OCI-LY7 (cell line): Measurements from ENCODE around the gene TNIK. TPM values are rescaled to one million over a fixed set of nuclear protein-coding genes. Genes with fewer than 3 reads are reported as not detected.
A peak's percentile ranks its signal among the peaks of the same experiment; 100 is the strongest.

Source experiments
- BruUV-seq: library from RNA; stranded (reverse); fragments of 400-500 nt; replicated peaks from 2 replicates; lab custom pipeline; 2021; lab: Mats Ljungman, UMichigan
- CTCF ChIA-PET: fragments of 300-600 bp; sonication (Branson Sonifier 250); formaldehyde crosslinking; loops from one replicate; lab custom pipeline; 2022; ENCODE audit warnings: antibody characterized with exemption; ENCODE audit not compliant: unreplicated experiment; lab: Charles Lee
- POLR2A ChIA-PET: fragments of 300-600 bp; sonication (Branson Sonifier 250); formaldehyde crosslinking; loops from one replicate; lab custom pipeline; 2022; ENCODE audit warnings: antibody characterized with exemption; lab: Charles Lee
- DNase-seq: peaks from one replicate; pipeline ENCODE4 v3.0.0-alpha.2; 2015; ENCODE audit warnings: low spot score
- H2AFZ ChIP-seq: fragments of 200-600 bp; sonication (generic), shearing (Covaris generic); 2 replicates; pipeline ENCODE4 v1.6.1; 2014; ENCODE audit warnings: mild to moderate bottlenecking, antibody characterized with exemption, low read length, moderate library complexity
- H3K27ac ChIP-seq: fragments of 200-600 bp; sonication (generic); 2 replicates; pipeline ENCODE4 v1.5.1; 2014; ENCODE audit warnings: mixed run types, low read depth, mild to moderate bottlenecking, moderate library complexity, low read length, inconsistent platforms; ENCODE audit not compliant: poor library complexity, severe bottlenecking
- H3K36me3 ChIP-seq: fragments of 200-600 bp; sonication (generic); 2 replicates; pipeline ENCODE4 v1.6.1; 2014; ENCODE audit warnings: mild to moderate bottlenecking, antibody characterized with exemption, low read length, moderate library complexity, mixed read lengths; ENCODE audit not compliant: insufficient read depth
- H3K4me1 ChIP-seq: fragments of 200-600 bp; sonication (generic); 2 replicates; pipeline ENCODE4 v1.5.1; 2014; ENCODE audit warnings: mild to moderate bottlenecking, low read length; ENCODE audit not compliant: insufficient read depth, poor library complexity, severe bottlenecking
- H3K4me2 ChIP-seq: fragments of 200-600 bp; sonication (generic); 2 replicates; pipeline ENCODE4 v1.6.1; 2014; ENCODE audit warnings: mild to moderate bottlenecking, low read length
- H3K4me3 ChIP-seq: fragments of 200-600 bp; sonication (generic); 2 replicates; pipeline ENCODE4 v1.5.1; 2014; ENCODE audit warnings: mild to moderate bottlenecking, low read depth, low read length; ENCODE audit not compliant: poor library complexity, severe bottlenecking
- H3K79me2 ChIP-seq: fragments of 200-600 bp; sonication (generic); 2 replicates; pipeline ENCODE4 v1.6.1; 2016; ENCODE audit warnings: low read depth, mild to moderate bottlenecking, low read length, moderate library complexity, mixed read lengths; ENCODE audit not compliant: insufficient read depth
- H3K9me2 ChIP-seq: fragments of 200-600 bp; sonication (generic); 2 replicates; pipeline ENCODE4 v1.6.1; 2016; ENCODE audit warnings: mild to moderate bottlenecking, low read length, mixed read lengths; ENCODE audit not compliant: insufficient read depth
- H3K9me3 ChIP-seq: fragments of 200-600 bp; sonication (generic); 2 replicates; pipeline ENCODE4 v1.6.1; 2014; ENCODE audit warnings: mild to moderate bottlenecking, mixed run types, low read length, mixed read lengths
- H4K20me1 ChIP-seq: fragments of 200-600 bp; sonication (generic); 2 replicates; pipeline ENCODE4 v1.6.1; 2014; ENCODE audit warnings: mild to moderate bottlenecking, antibody characterized with exemption, low read length, moderate library complexity, mixed read lengths; ENCODE audit not compliant: insufficient read depth
- EZH2phosphoT487 ChIP-seq: fragments of 200-600 bp; sonication (generic); IDR thresholded peaks from 2 replicates; pipeline ENCODE4 v1.6.1; 2018; ENCODE audit warnings: low read depth, borderline replicate concordance, mild to moderate bottlenecking, mixed run types, antibody characterized with exemption, low read length, moderate library complexity, mixed read lengths
- intact Hi-C: fragments of 100-400 bp; cut with micrococcal nuclease; formaldehyde crosslinking; loops from one replicate; pipeline ENCODE4 v1.10.0; 2022; ENCODE audit not compliant: unreplicated experiment
- total RNA-seq, 2 experiments: library from RNA; depleted of rRNA in 1 of 2; stranded (reverse); fragments of >200 nt in 1 of 2; shearing (Covaris generic) in 1 of 2; gene quantifications; 2 replicates each; pipeline ENCODE4 v1.2.3, GENCODE V29; 2014 to 2022
- TF ChIP-seq, protein P1 (sequence below): fragments of 200-600 bp; sonication (generic); conservative IDR thresholded peaks from 2 replicates; pipeline ENCODE4 v1.5.1; 2014; ENCODE audit warnings: mild to moderate bottlenecking, antibody characterized with exemption, low read length, moderate library complexity, mixed read lengths

TNIK gene
- total RNA-seq, 2 experiments from 2014 or later = not detected

DNA sequence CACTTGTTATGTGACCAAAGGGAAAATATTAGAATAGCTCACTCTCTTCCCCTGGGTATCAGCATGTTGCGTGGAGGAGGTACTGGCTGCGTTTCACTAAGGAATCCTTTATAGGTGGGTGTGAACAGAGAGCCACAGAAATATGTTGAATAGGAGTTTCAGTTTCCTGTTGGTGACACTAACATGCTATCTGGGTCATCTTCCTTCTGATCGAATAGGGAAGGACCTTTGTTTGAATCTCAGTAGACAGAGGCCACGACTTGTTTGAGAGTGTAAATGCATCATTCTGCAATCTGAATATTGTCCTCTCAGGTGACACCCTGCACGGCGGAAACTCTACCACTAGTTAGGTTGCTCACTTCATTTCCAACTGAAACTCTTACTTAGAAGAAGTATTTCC lies 275.8 kb downstream of the TNIK start:
- intact Hi-C loops = no loop called here
- H4K20me1 ChIP-seq = no peaks in the 10 kb centered on the region
- CTCF ChIA-PET = no interaction called here

DNA sequence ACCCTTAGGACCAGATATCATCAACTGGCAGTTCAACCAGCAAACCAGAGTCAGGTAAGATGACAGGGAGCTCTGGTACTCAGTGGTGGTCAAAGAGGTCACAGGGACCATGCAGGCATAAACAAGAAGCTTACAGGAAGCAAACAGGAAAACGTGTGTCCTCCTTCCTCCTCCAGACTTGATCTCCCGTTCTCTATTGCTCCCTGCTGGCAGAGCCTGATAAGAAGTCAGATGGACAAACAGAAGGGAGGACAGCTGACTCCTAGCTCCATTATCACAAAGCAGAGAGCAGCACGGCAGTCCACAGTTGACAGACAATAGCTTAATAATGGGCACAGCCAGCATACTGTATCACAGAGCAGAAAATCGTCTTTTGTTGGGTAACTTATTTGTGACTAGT lies 277.2 kb downstream of the TNIK start:
- intact Hi-C loops = no loop called here

More for the DNA sequence above, 275.8 kb downstream of the TNIK start:
- no peaks in the 10 kb centered on the region for H3K9me3 ChIP-seq
- H3K27ac ChIP-seq = no peak overlapping the region
- no peak overlapping the region for H3K4me2 ChIP-seq
- no peak overlapping the region; the same call in 1 of the 2 replicates for H2AFZ ChIP-seq
- H3K9me2 ChIP-seq = no peaks in the 10 kb centered on the region
- no peak overlapping the region for H3K4me3 ChIP-seq
- POLR2A ChIA-PET = no interaction called here
- no peak for TF ChIP-seq EZH2phosphoT487
- TF ChIP-seq, protein P1, sequence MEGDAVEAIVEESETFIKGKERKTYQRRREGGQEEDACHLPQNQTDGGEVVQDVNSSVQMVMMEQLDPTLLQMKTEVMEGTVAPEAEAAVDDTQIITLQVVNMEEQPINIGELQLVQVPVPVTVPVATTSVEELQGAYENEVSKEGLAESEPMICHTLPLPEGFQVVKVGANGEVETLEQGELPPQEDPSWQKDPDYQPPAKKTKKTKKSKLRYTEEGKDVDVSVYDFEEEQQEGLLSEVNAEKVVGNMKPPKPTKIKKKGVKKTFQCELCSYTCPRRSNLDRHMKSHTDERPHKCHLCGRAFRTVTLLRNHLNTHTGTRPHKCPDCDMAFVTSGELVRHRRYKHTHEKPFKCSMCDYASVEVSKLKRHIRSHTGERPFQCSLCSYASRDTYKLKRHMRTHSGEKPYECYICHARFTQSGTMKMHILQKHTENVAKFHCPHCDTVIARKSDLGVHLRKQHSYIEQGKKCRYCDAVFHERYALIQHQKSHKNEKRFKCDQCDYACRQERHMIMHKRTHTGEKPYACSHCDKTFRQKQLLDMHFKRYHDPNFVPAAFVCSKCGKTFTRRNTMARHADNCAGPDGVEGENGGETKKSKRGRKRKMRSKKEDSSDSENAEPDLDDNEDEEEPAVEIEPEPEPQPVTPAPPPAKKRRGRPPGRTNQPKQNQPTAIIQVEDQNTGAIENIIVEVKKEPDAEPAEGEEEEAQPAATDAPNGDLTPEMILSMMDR = no peak
- no peaks in the 10 kb centered on the region for H3K36me3 ChIP-seq
- no peaks in the 10 kb centered on the region for H3K79me2 ChIP-seq
- no peaks in the 10 kb centered on the region for H3K4me1 ChIP-seq
- no peak for DNase-seq
- BruUV-seq = no TSS peak

More for the DNA sequence above, 277.2 kb downstream of the TNIK start:
- no peak overlapping the region for H3K27ac ChIP-seq
- no peak overlapping the region for H2AFZ ChIP-seq
- no peaks in the 10 kb centered on the region for H3K79me2 ChIP-seq
- POLR2A ChIA-PET = no interaction called here
- no peaks in the 10 kb centered on the region for H3K36me3 ChIP-seq
- H4K20me1 ChIP-seq = no peaks in the 10 kb centered on the region
- BruUV-seq = no TSS peak
- no peak overlapping the region for H3K4me2 ChIP-seq
- no peaks in the 10 kb centered on the region for H3K9me3 ChIP-seq
- TF ChIP-seq EZH2phosphoT487 = no peak
- TF ChIP-seq, protein P1 = peak; percentile 29; the same call in 1 of the 2 replicates
- no peaks in the 10 kb centered on the region for H3K9me2 ChIP-seq
- no peak for DNase-seq
- no peak overlapping the region for H3K4me3 ChIP-seq
- H3K4me1 ChIP-seq = no peaks in the 10 kb centered on the region
- CTCF ChIA-PET = no interaction called here
